ENCODE measurements around the gene CCDC92. TPM values are rescaled to one million over a fixed set of nuclear protein-coding genes. Genes with fewer than 3 reads are reported as not detected.
A peak's percentile ranks its signal among the peaks of the same experiment; 100 is the strongest.

The CCDC92 gene
- total RNA-seq, 8 experiments from 2014 or later = 11.7 to 42.2 (median 25.7) TPM

DNA sequence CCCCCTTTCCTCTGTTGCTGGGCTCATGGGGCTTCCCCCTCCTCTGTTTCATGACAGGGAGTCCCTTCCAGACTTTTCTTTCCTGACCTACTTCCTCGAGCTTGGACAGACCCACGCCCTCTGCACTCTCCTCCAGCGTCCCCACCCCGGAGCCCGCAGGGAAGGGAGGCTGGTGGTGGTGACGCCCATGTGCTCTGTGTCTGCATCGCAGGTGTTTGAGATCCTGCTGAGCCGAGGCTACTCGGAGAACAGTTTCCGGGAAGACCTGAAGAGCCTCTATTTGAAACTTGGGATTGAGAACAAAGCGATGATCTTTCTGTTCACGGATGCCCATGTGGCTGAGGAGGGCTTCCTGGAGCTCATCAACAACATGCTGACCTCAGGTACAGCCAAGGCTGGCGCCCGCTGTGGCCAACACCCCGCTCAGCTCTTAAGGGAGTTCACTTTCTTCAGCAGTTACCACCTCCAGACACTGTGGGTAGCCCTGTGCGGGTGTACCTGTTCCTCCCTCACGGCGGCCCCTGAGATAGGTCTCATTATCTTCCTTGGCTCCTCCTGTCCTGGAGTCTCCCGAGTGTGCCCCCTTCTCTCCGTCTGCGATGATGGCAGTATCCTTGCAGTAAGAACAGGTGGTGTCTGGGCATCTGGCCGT, 85.6 kb downstream of the CCDC92 start:
- ATAC-seq (replicated peaks in 6 of 8) = peak in 3 of 8 experiments; percentile 86 to 99 (median 91)
- H3K4me1 ChIP-seq (replicated peaks in 1 of 2) = no peaks in the 10 kb centered on the region

DNA sequence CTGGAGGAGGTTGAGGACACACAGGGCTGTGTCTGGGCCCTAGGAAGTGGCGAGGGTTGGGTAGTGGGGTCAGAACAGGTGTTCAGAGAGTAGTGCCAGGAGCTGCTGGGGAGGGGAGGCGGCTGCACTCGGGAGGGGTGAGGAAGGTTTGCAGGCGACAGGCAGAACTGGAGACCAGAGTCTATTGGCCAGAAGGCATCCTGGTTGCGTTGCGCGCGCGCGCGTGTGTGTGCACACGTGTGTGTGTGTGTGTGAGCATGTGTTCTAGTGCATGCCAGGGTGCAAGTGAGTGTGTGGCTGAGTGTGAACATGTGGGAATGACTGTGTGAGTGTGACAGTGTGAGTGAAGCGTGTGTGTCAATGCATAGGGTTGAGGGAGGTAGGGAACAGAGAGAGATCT, 86.4 kb downstream of the CCDC92 start:
- WGBS, 10 experiments = 72 to 100% (median 79%) methylated on average over 1 to 8 of the region's 13 CpGs; no CpG with 5 or more reads in 5 of the 10 experiments
- ATAC-seq (replicated peaks in 6 of 8) = peak in 1 of 8 experiments; percentile 16
- in situ Hi-C loops (cut with MboI; ENCODE audit: low pct_unique_long_range_greater_than_20kb in 2 of 9, low sequenced_read_pairs in 9 of 9, unreplicated experiment in 9 of 9) = no loop called here
- Histone ChIP-seq H3K27ac (no peak overlapping the region), H3K4me1 (replicated peaks in 1 of 2) (no peaks in the 10 kb centered on the region), H3K4me3 (no peak overlapping the region)

More for the DNA sequence above, 85.6 kb downstream of the CCDC92 start:
- in situ Hi-C loops (cut with MboI; ENCODE audit: low pct_unique_long_range_greater_than_20kb in 2 of 9, low sequenced_read_pairs in 9 of 9, unreplicated experiment in 9 of 9) = no loop called here
- whole genome bisulfite sequencing, 10 experiments = 56 to 100% (median 76%) methylated on average over 1 to 10 of the region's 22 CpGs; no CpG with 5 or more reads in 5 of the 10 experiments
- no peak overlapping the region for H3K27ac ChIP-seq
- H3K4me3 ChIP-seq = no peak overlapping the region

Other genes with a start within 250 kb of the CCDC92 start
- 100 to 1,000 TPM in 1 of 8 experiments, 10 to 100 TPM in 2, 1 to 10 TPM in 4, under 1 TPM in 1; 0.67 to 153 (median 2.2) TPM for gene DNAH10, start 210.5 kb downstream of the CCDC92 start, total RNA-seq
- gene ZNF664, start 384 bp upstream of the CCDC92 start, total RNA-seq = 100 to 1,000 TPM in 6 of 8 experiments, 10 to 100 TPM in 2; 81.1 to 151 (median 116) TPM

Data from motor neuron (in vitro differentiated cells).